Measurements from ENCODE around the gene DYNLRB2. TPM values are rescaled to one million over a fixed set of nuclear protein-coding genes. Genes with fewer than 3 reads are reported as not detected.
A peak's percentile ranks its signal among the peaks of the same experiment; 100 is the strongest.

DYNLRB2 gene
- total and polyA plus RNA-seq, 9 of the 15 experiments (the other 6 are each of a cell fraction or from before 2014, with no cell fraction given) = not detected

- TF ChIP-seq MCM3 (IDR thresholded peaks at IDR 0.05) = no peak
- TF ChIP-seq ZBTB8A (IDR thresholded peaks at IDR 0.05; ENCODE audit: partially characterized antibody) = no peak
- no peak for TF ChIP-seq ADNP (tag; IDR thresholded peaks at IDR 0.05)
- TF ChIP-seq CCAR2 (IDR thresholded peaks at IDR 0.05; ENCODE audit: low read depth, low read length) = no peak
- TF ChIP-seq ZBTB40 (IDR thresholded peaks at IDR 0.05) = peak; percentile 81
- no peak for TF ChIP-seq ZBTB40 (CRISPR knock-in tag; IDR thresholded peaks at IDR 0.05)
- peak; percentile 93 for TF ChIP-seq GABPA (tag; conservative IDR thresholded peaks at IDR 0.05; ENCODE audit: low read depth)
- no peak for TF ChIP-seq JUND (IDR thresholded peaks at IDR 0.05; ENCODE audit: borderline replicate concordance, low read depth, low read length)
- no peak; the same call in 2 of the 3 replicates for TF ChIP-seq JUND (tag; IDR thresholded peaks at IDR 0.05; ENCODE audit: borderline replicate concordance, low read depth, low read length)
- no peak for TF ChIP-seq FOXA1 (IDR thresholded peaks at IDR 0.05; ENCODE audit: borderline replicate concordance)
- TF ChIP-seq BCL6 (CRISPR knock-in tag; IDR thresholded peaks at IDR 0.05) = no peak
- no peak for TF ChIP-seq ELF4 (CRISPR knock-in tag; IDR thresholded peaks at IDR 0.05)
- TF ChIP-seq MLLT1 (IDR thresholded peaks at IDR 0.05) = no peak
- no peak; the same call in 1 of the 2 replicates for TF ChIP-seq POLR2AphosphoS5 (IDR thresholded peaks at IDR 0.05; ENCODE audit: control insufficient read depth, insufficient read depth, low read depth, low read length)
- TF ChIP-seq IRF2 (CRISPR knock-in tag; IDR thresholded peaks at IDR 0.05) = no peak
- no peak for TF ChIP-seq NR2C2 (CRISPR knock-in tag; IDR thresholded peaks at IDR 0.05)
- peak; percentile 90 for TF ChIP-seq NR2C2 (tag; IDR thresholded peaks at IDR 0.05)
- no peak for TF ChIP-seq ZNF224 (CRISPR knock-in tag; IDR thresholded peaks at IDR 0.05)
Observed at GRCh38 chr16:80540516-80541305, at the start of gene DYNLRB2 (continued).
